ENCODE measurements around the gene SH2D3C.

DNA sequence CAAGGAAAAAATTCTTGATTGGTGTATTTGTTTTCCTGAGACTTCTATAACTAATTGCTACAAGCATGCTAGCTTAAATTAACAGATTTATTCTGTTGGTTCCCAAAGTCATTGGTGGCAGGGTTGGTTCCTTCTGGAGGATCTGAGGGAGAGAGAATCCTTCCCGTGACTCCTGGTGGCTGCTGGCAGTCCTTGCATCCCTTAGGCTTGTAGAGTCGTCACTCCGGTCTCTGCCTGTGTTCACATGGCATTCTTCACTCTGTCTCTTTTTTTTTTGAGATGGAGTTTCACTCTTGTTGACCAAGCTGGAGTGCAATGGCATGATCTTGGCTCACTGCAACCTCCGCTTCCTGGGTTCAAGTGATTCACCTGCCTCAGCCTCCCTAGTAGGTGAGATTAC is 12.6 kb upstream of the SH2D3C start:
- no peak for TF ChIP-seq PPARA (CRISPR knock-in tag; IDR thresholded peaks at IDR 0.05; ENCODE audit: borderline replicate concordance)
- no peak for TF ChIP-seq TOX (CRISPR knock-in tag; IDR thresholded peaks at IDR 0.05; ENCODE audit: borderline replicate concordance)
- TF ChIP-seq ZFP3 (CRISPR knock-in tag; IDR thresholded peaks at IDR 0.05), result no peak
- TF ChIP-seq OSR1 (CRISPR knock-in tag; IDR thresholded peaks at IDR 0.05), result no peak
